Ovary (tissue), 9 donors: Measurements from ENCODE around the gene DCAF8L2. TPM values are rescaled to one million over a fixed set of nuclear protein-coding genes. Genes with fewer than 3 reads are reported as not detected.

Source experiments
- DNase-seq, 5 donors: peaks; one replicate each; pipeline ENCODE4 v3.0.0-alpha.2; 2019 to 2020
- H3K27ac ChIP-seq, 2 donors: fragments of 200-600 bp; one replicate each; pipeline versions ENCODE4 v1.5.1 to v1.8.0; 2019 to 2022
- H3K27me3 ChIP-seq: fragments of 200-600 bp; one replicate; pipeline ENCODE4 v1.8.0; 2022
- H3K36me3 ChIP-seq: fragments of 200-600 bp; sonication (generic); one replicate; pipeline ENCODE4 v1.5.1; 2019
- H3K4me1 ChIP-seq: one replicate; pipeline ENCODE4 v1.8.1; 2013; ENCODE audit warnings: mild to moderate bottlenecking, moderate library complexity; ENCODE audit not compliant: insufficient read depth
- H3K4me3 ChIP-seq: fragments of 200-600 bp; sonication (generic); one replicate; pipeline ENCODE4 v1.5.1; 2017
- H3K9me3 ChIP-seq, 2 donors: fragments of 200-600 bp in 1 of 2; sonication (generic) in 1 of 2; one replicate each; pipeline versions ENCODE4 v1.5.1 to v1.8.1; 2013 to 2019; ENCODE audit warnings: mild to moderate bottlenecking in 1 of 2, moderate library complexity in 1 of 2
- CTCF ChIP-seq, 3 donors: fragments of 450-650 bp in 2 of 3; fragments of 200-600 bp in 1 of 3; IDR thresholded peaks; one replicate each; pipeline versions ENCODE4 v1.5.1 to v1.8.0; 2016 to 2022; ENCODE audit warnings: antibody characterized with exemption in 3 of 3, mild to moderate bottlenecking in 1 of 3
- EP300 ChIP-seq: sonication (generic); formaldehyde crosslinking; IDR thresholded peaks from one replicate; pipeline ENCODE4 v1.6.1; 2017; ENCODE audit warnings: antibody characterized with exemption
- POLR2A ChIP-seq: fragments of 450-650 bp; IDR thresholded peaks from one replicate; pipeline ENCODE4 v1.6.1; 2017; ENCODE audit warnings: antibody characterized with exemption, mild to moderate bottlenecking, moderate library complexity
- WGBS, 3 donors: extraction: QIAGEN DNeasy Blood & Tissue Kit in 1 of 3; methylation state at CpG; one replicate each; pipeline versions ENCODE4 v1.1.5 to v1.1.7; 2013 to 2017; 5-methylcytosine and 5-hydroxymethylcytosine counted together
- intact Hi-C, 4 donors: fragments of 100-400 bp; cut with DNase I; formaldehyde crosslinking; loops; one replicate each; pipeline versions ENCODE4 v1.11.0 to v1.15.1; 2022 to 2023
- polyA plus RNA-seq, 2 donors: library from polyadenylated mRNA; stranded (reverse); fragments of 200-250 nt in 1 of 2; fragments of 350-450 nt in 1 of 2; fragmentation: Illumina TruSeq in 1 of 2; extraction: RNeasy Lipid Tissue Mini Kit (QIAGEN cat#74804) in 1 of 2; gene quantifications; one replicate each; pipeline ENCODE4 v1.2.3, GENCODE V29; 2013 to 2014
- total RNA-seq, 7 donors: library from RNA; depleted of rRNA in 2 of 7; stranded (reverse); fragments of >200 nt in 2 of 7; fragmentation: NEBNext Ultra II Directional in 3 of 7; extraction: Animal tissue kit (Norgen Biotek cat#: 25700) in 3 of 7; gene quantifications; one replicate each; pipeline versions ENCODE4 v1.1.0 to v1.2.4, GENCODE V29; 2016 to 2023
- donor health status: DM: no; HTN: no; CAD: no; lungs with moderate emphysema.
- donor health status: DM: no; HTN: no; CAD: no.
- donor health status: Bipolar disorder and iron deficiency.
- donor health status: DM: yes; HTN: yes; CAD: no.
- donor health status: DM: no; HTN: no; CAD: no.
- donor health status: DM: yes; HTN: yes; CAD: no.

DCAF8L2 gene
- total and polyA plus RNA-seq, 9 donors = 0.27 to 10.1 (median 1.1) TPM; not detected in 2

GRCh38 chrX:27797575-27797974 is 207.4 kb downstream of the DCAF8L2 start:
- 31 to 48% (median 40%) methylated on average over 1 of the region's 1 CpG for WGBS, 3 donors
- H3K9me3 ChIP-seq = no peaks in the 10 kb centered on the region
- no peak overlapping the region for H3K27ac ChIP-seq

More at GRCh38 chrX:27797575-27797974, 207.4 kb downstream of the DCAF8L2 start:
- TF ChIP-seq POLR2A (no peak), CTCF (IDR thresholded peaks at IDR 0.05) (no peak), EP300 (no peak)
- no peaks in the 10 kb centered on the region for H3K4me1 ChIP-seq
- H3K36me3 ChIP-seq = no peaks in the 10 kb centered on the region
- H3K4me3 ChIP-seq = no peak overlapping the region
- H3K27me3 ChIP-seq = no peaks in the 10 kb centered on the region
- no peak for DNase-seq
- intact Hi-C loops = no loop called here

Other genes starting within 250 kb of the DCAF8L2 start
- gene PPP4R3C, start 127.0 kb upstream of the DCAF8L2 start, total RNA-seq = not detected
- gene PPP4R3C, start 127.0 kb upstream of the DCAF8L2 start, polyA plus RNA-seq = not detected
- gene MAGEB10, start 217.6 kb downstream of the DCAF8L2 start, total RNA-seq = under 1 TPM in 1 of 7 donors, not detected in 6; 0.15 TPM
- under 1 TPM in 1 of 2 donors, not detected in 1; 0.04 TPM for gene MAGEB10, start 217.6 kb downstream of the DCAF8L2 start, polyA plus RNA-seq